Measurements from ENCODE around the gene RBM34. TPM values are rescaled to one million over a fixed set of nuclear protein-coding genes. Genes with fewer than 3 reads are reported as not detected.
A peak's percentile ranks its signal among the peaks of the same experiment; 100 is the strongest.

The RBM34 gene
- total RNA-seq, 1 donor from 2014 or later: 66.9 TPM

GRCh38 chr1:235147269-235147668 is 13.8 kb downstream of the RBM34 start:
- no peak for DNase-seq (ENCODE audit: extremely low spot score, unreplicated experiment)
- Mint-ChIP-seq H3K36me3 (ENCODE audit: unreplicated experiment) (peaks cover 34% of the 10 kb centered on the region), H3K9me3 (ENCODE audit: unreplicated experiment) (no peaks in the 10 kb centered on the region), H3K4me1 (ENCODE audit: unreplicated experiment) (no peaks in the 10 kb centered on the region), H3K4me3 (ENCODE audit: unreplicated experiment) (no peak overlapping the region), H3K27ac (ENCODE audit: unreplicated experiment) (no peak overlapping the region), H3K27me3 (ENCODE audit: unreplicated experiment) (no peaks in the 10 kb centered on the region)
- TF ChIP-seq CTCF (IDR thresholded peaks at IDR 0.05): no peak

DNA sequence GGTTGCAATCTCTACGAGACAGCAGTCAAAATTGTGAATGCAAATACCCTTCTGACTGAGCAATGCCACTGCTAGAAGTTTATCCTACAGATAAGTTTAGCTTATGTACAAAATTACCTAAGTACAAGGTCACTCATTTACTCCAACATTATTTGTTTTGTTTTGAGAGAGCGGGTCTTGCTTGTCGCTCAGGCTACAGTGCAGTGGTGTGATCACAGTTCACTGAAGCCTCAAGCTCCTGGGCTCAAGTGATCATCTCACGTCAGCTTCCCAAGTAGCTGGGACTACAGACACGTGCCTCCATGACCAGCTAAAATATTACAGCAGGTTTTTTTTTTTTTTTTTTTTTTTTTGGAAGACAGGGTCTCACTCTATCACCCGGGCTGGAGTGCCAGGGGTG is 15.4 kb downstream of the RBM34 start:
- DNase-seq (ENCODE audit: extremely low spot score, unreplicated experiment): no peak
- TF ChIP-seq CTCF (IDR thresholded peaks at IDR 0.05): no peak
- Mint-ChIP-seq H3K4me1 (ENCODE audit: unreplicated experiment) (no peaks in the 10 kb centered on the region), H3K27me3 (ENCODE audit: unreplicated experiment) (no peaks in the 10 kb centered on the region), H3K36me3 (ENCODE audit: unreplicated experiment) (peaks cover 34% of the 10 kb centered on the region), H3K9me3 (ENCODE audit: unreplicated experiment) (no peaks in the 10 kb centered on the region), H3K4me3 (ENCODE audit: unreplicated experiment) (no peak overlapping the region), H3K27ac (ENCODE audit: unreplicated experiment) (no peak overlapping the region)

DNA sequence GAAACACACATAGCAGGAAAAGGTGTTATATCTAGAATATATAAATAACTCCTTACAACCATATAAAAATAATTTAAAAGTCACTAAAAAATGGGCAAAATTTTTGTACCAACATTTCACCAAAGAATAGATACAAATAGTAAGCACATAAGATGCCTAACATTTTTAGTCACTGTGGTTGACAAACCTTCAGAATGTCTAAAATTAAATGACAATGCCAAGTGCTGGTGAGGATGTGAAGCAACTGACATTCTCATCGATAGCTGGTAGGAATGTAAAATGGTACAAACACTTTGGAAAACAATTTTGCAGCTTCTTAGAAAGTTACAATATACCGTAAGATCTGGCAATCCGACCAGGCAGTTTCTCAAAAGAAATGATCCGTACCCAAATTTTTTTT is 18.1 kb downstream of the RBM34 start:
- Mint-ChIP-seq H3K27ac (ENCODE audit: unreplicated experiment) (no peak overlapping the region), H3K9me3 (ENCODE audit: unreplicated experiment) (no peaks in the 10 kb centered on the region), H3K4me3 (ENCODE audit: unreplicated experiment) (no peak overlapping the region), H3K4me1 (ENCODE audit: unreplicated experiment) (no peaks in the 10 kb centered on the region), H3K27me3 (ENCODE audit: unreplicated experiment) (no peaks in the 10 kb centered on the region), H3K36me3 (ENCODE audit: unreplicated experiment) (peaks cover 35% of the 10 kb centered on the region)
- TF ChIP-seq CTCF (IDR thresholded peaks at IDR 0.05): no peak
- DNase-seq (ENCODE audit: extremely low spot score, unreplicated experiment): no peak

DNA sequence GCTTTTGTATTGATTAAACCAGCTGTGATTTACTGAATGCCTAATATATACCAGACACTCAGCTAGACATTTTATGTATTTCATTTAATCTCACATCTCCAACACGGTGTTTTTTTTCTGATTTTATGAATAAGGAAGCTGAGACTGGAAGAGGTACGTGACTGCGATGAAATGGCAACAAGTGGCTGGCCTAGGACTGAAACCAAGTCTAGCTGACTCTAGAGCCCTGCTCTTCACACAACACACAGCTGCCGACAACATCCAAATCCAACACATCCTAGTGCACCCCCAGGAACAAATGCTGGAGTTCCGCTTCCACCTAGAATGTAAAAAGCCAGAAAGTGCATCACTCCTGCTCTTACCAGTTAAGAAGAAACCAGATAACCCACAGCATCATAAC is 21.7 kb downstream of the RBM34 start:
- H3K4me1 Mint-ChIP-seq (ENCODE audit: unreplicated experiment): peaks cover 2% of the 10 kb centered on the region
- no peak overlapping the region for H3K4me3 Mint-ChIP-seq (ENCODE audit: unreplicated experiment)
- TF ChIP-seq CTCF (IDR thresholded peaks at IDR 0.05): no peak
- no peak overlapping the region for H3K27ac Mint-ChIP-seq (ENCODE audit: unreplicated experiment)
- DNase-seq (ENCODE audit: extremely low spot score, unreplicated experiment): peak; percentile 25
- H3K36me3 Mint-ChIP-seq (ENCODE audit: unreplicated experiment): peaks cover 54% of the 10 kb centered on the region
- no peaks in the 10 kb centered on the region for H3K27me3 Mint-ChIP-seq (ENCODE audit: unreplicated experiment)
- H3K9me3 Mint-ChIP-seq (ENCODE audit: unreplicated experiment): no peaks in the 10 kb centered on the region

- no peak for DNase-seq (ENCODE audit: extremely low spot score, unreplicated experiment)
- Mint-ChIP-seq H3K27ac (ENCODE audit: unreplicated experiment) (no peak overlapping the region), H3K4me3 (ENCODE audit: unreplicated experiment) (no peak overlapping the region), H3K4me1 (ENCODE audit: unreplicated experiment) (peaks cover 2% of the 10 kb centered on the region), H3K36me3 (ENCODE audit: unreplicated experiment) (peaks cover 58% of the 10 kb centered on the region), H3K9me3 (ENCODE audit: unreplicated experiment) (no peaks in the 10 kb centered on the region), H3K27me3 (ENCODE audit: unreplicated experiment) (no peaks in the 10 kb centered on the region)
- no peak for TF ChIP-seq CTCF (IDR thresholded peaks at IDR 0.05)
These were observed 22.2 kb downstream of the RBM34 start for GRCh38 chr1:235138821-235139220.

Data from osteocyte (in vitro differentiated cells).